Stimulated activated CD4-positive, alpha-beta T cell treated with anti-CD3 and anti-CD28 coated beads, TNF-alpha, amount 100 ng/mL, for 48 hours (primary cell): ENCODE data around the gene SLBP.

Source experiments
- DNase-seq, 3 donors: peaks; one replicate each; pipeline ENCODE4 v3.0.0-alpha.2; 2020; ENCODE audit warnings: low read depth in 3 of 3

The SLBP gene

DNA sequence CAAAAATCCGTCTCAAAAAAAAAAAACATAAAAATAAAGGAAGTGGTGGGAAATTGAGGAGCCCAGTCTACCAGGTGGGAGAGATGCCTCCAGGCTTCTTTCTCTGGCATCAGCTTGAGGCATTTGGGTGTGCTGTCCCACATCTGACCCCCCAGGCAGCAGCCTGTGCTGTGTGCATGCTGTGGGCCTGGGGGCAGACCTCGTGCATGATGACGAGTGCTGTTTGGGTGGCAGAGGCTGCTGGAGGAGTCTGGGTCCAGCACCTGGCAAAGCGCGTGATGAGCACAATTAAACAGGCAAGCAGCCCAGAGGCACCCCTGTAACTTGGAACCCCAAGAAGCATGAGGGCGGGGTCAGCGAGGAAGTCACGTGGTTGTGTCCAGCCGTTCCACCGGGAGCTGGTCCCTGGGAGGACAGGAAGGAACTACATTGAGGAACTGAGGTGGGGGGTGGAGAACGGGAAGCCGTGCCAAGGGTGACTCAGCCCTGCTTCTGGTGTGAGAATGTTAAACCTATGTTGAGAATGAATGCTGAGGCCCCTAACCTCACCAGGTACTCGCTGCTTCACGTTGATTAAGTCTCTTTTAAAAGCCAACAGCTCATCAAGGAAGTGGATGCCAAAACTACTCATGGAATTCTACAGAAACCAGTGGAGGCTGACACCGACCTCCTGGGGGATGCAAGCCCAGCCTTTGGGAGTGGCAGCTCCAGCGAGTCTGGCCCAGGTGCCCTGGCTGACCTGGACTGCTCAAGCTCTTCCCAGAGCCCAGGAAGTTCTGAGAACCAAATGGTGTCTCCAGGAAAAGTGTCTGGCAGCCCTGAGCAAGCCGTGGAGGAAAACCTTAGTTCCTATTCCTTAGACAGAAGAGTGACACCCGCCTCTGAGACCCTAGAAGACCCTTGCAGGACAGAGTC lies 15.3 kb upstream of the SLBP start:
- DNase-seq: no peak

DNA sequence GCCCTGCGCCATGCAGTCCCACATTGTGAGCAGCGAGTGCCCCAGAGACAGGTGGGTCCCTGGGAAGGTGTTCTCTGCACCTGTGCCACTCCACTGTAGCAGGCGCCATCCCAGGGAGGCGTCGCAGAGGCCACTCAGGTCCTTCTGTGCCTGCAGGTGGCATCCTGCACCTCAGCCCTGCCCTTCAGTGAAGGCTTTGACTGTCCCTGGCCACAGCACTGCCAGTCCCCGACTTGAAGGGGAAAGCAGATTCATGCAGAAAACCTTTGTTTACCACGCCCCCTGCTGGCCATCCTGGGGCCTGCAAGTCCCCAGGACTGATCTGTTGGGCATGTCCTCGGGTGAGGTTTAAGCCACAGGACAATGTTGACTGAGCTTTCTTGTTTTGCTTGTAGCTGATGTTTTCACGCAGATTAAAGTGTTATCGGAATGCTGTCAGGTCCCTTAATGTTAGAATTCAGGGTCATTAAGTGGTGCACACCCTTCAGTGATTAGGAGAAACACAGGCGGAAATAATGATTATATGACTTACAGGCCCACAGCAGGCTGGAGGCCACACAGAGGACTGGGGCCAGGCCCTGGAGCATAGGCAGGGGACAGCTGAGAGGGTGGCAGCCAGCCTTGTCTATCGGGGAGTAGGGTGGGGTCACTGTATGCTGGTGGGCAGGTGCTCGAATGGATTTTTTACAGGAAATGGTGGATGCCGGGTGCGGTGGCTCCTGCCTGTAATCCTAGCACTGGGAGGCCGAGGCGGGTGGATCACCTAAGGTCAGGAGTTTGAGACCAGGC lies 14.2 kb upstream of the SLBP start:
- peak; percentile 74 to 82 (median 74) for DNase-seq

DNA sequence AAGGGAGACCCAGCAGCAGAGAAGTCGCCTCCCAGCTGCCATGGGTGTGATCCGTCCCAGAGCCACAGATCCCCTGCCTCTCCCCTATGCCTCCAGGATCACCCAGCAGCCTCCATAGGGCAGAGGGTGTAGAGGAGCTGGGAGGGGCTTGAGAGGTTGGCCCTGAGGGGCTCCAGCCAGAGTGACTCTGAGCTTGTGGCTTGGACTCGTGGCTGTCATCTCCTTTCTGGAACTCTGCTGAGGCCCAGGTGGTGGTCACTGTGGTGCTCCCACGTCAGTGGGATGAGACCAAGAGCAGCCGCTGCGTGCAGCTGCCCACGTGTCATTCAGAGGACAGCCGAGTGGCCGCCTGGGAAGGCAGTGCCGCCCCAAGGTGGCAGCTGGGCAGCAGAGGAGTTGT lies 13.4 kb upstream of the SLBP start:
- no peak for DNase-seq

DNA sequence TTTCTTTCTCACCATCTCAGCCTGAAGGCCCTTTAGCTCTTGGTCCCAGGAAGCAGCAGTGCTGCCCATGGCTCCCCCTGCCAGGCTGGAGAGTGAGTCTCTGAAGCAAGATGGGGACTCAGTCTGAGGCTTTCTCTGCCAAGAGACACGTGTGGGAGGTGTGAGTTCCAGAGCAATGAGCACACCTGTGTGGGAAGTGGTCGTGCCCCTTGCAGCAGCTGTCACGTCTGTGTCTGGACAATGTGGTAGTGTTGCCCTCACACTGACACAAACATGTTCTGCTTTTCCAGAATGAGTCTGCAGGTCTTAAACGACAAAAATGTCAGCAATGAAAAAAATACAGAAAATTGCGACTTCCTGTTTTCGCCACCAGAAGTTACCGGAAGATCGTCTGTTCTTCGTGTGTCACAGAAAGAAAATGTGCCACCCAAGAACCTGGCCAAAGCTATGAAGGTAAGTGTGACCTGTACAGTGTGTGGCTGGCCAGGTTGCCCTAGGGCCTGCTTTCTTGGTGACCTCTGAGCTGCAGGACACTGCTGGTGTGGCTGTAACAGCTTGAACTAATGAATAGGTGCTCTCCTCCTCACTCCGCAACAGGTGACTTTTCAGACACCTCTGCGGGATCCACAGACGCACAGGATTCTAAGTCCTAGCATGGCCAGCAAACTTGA lies 11.1 kb upstream of the SLBP start:
- DNase-seq: peak in 1 of 3 donors; percentile 64

DNA sequence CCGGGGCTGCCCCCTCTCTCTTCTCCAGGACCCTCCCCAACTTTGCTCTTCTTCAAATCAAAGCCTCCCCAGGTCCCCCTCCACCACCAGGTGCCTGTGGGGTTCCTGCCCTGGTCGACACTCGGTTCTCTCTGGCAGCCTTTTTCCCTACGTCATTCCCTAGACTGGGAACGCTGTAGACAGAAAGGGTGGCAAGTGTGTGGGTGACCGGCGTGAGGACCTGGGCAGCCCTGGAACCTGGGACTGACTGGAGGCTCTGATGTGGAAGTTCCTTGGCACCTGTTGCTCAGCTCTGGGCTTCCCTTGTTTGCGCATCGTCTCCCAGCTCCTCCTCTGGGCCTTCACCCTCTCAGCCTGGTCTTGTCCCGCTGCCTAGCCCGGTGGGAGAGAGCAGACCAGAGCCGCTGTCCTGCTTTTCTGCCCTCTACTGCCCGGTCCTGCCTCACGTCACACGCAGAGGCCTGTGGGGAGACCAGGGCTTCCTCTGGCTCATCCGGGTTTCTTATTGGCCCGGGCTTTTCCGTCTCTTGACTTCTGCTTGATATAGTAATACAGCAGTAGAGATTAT lies 10.5 kb upstream of the SLBP start:
- no peak for DNase-seq

DNA sequence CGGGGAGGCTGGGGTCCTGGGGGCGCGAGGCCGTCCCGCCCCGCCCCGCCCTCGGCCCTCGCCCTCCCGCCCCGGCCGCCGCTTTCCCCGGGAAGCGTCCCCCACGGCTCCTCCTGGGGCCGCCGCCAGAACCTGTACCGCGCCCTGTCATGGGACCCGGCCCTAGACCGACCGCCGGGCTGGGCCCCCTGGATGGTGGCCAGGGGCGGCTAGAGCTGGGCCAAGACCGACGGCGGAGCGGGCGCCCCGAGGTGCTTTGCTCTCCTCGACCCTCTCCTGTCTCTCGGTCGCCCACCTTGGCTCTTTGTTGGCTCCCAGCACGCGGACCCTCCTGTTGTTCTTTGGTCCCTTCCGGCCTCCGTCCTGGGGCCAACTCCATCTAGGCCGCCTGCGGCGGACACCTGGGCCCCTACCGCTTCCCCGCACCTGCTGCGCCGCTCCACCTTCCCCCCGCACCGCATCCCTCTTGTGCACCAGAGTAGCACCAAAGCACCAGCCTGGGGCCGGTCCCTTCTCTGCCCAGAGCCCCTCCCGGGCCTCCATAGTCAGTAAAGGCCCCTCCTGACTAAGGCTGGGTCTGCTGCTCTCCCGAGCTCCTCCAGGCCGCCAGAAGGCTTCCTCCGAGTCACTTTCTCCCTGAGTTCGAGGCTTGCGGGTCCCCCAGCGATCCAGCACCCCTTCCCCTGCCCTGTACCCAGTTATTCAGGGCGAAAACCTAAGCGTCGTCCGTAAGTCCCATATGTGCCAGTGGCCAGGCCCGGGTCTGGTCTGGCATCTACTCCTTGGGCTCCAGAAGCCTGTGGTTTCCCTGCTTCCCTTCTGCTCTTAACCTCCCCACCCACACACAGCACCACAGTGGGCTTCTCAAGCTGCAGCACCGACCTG lies 9.8 kb upstream of the SLBP start:
- DNase-seq: no peak

DNA sequence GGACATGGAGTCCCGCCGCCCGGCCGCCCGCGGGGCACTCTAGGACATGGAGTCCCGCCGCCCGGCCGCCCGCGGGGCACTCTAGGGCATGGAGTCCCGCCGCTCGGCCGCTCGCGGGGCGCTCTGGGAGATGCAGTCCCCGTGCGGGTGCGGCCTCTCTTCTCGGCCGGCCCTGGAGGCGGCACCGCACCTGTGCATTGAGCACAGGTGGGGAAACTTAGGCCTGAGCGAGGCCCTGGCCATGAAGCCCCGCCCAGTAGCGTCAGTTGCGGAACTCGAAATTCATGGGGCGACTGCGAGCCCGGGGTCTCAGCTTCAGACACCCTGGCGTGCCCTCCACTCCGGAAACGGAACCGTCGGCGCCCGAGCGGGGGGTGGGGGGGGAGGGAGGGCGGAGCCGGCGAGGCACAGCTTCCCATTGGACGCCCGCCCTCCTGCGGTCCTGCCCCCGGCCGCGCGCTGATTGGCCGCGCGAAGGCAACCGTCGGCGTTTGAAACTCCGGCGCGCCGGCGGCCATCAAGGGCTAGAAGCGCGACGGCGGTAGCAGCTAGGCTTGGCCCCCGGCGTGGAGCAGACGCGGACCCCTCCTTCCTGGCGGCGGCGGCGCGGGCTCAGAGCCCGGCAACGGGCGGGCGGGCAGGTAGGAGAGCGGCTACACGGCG lies 9.0 kb upstream of the SLBP start, which contains the start of the genes TACC3 and TMEM129:
Gene TACC3, plus strand, starts transcription at position 519 of the 663 bp plus-strand sequence. CDS start 1,901 bp downstream, outside the sequence.
Gene TMEM129, minus strand, starts transcription at position 321 of the 663 bp plus-strand sequence. CDS start 486 bp downstream, outside the sequence.
- DNase-seq: peak; percentile 87 to 92 (median 89)

DNA sequence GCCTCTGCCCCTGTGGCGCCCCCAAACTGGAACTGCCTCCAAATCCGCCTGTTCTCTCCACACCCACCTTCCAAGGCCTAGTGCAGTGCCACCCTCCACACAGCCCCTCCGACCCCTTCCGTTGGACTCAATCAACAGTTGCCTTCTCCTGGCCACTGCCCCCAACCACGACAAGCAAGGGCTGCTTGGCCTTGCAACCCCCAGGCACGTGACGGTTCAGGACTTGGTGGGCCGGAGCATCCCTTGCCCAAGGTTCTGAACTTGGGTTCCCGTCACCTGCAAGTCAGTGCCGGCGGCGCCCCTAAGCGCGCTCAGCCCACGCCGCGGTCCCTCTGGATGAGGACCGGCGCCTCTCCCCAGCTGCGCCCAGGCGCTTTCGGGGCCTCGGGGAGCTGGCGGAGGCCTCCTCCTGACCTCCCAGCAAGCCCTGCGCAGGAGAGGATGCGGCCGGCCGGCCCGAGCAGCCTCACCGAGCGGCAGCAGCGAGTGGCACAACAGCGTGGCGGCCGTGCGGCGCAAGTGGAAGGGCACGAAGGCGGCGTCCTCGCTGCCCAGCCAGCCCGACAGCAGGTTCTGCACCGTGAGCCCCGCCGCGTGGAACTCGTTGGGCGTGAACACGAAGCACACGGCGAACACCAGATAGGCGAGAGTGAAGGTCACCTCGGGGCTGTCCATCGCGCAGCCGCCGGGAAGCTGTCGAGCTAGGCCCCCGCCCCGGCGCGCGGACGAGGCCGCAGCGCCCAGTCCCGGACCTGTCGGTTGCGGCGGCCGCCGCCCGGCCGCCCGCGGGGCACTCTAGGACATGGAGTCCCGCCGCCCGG lies 8.3 kb upstream of the SLBP start:
- no peak for DNase-seq

DNA sequence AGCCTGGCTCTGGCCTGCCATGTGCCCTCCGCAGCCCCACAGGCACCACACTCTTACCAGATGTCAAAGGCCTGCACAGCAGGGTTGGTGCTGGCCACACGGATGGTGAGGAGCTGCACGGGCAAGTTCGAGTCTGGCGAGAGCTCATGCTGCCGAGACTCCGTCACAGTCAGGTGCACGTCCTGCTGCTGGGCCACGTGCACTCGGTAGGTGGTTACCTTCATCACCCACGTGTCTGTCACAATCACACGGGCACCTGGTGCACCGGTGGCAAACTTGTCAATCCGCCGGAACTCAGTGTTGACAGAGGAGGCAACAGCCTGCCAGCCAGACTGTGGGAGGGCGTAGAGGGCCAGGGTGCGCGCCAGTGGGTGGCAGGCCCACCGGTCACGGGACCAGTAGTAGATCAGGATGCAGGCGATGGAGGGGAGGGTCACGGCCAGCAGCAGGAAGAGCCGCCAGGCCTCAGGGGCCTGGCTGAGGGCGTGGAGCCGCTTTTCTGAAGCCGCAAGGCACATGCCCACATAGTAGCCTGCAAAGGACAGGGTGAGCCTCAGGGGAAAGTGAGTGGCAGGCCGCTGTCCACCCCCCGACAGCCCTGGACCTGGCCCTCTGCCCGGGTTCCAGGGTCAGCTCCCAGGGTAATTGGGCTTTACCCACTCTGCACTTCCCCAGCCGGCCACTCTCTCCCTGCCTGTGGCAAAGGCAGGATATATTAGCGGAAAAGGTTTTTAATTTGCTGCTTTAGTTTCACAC lies 6.2 kb upstream of the SLBP start:
- DNase-seq: no peak

DNA sequence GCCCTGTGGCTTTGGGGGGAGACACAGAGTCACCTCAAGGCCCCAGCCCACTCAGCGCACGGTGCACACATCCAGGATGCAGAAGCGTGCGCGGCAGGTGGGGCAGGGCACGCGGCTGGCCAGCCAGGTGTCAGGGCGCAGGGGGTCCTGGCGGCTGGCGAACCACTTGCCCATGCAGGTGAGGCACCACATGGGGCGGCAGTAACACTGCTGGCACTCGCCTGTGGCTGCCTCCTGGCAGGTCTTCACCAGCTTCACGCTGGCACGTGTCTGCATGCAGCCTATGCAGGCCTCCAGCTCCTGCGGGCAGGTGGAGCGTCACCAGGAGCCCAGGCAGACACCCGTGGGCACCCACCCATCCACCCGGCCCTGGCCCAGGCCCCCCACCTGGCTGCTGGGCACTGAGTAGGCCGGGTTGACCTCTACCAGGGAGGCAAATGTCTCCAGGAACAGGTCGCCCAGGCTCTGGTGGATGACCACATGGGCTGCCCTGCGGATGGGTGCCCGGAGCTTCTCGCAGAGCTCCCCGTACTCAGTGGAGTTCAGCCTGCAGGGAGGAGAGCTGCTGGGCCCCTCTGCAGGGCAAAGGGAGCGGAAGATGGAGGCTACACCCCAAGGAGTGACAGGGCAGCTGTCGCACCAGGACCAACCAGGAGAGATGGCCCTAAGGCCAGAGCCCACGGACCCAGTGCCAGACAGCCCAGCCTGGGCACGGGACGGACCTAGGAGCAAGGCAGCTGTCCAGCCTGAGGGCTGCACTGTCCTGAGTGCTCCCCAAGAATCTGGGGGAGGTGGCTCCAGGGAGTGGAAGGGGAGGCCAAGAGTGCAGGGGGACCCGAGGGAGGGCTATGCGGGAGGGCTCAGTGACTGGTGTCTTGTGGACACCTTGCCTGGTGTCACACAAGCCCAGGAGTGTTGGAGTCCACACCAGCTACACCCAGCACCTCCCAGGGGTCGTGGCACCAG lies 5.3 kb upstream of the SLBP start:
- no peak for DNase-seq

DNA sequence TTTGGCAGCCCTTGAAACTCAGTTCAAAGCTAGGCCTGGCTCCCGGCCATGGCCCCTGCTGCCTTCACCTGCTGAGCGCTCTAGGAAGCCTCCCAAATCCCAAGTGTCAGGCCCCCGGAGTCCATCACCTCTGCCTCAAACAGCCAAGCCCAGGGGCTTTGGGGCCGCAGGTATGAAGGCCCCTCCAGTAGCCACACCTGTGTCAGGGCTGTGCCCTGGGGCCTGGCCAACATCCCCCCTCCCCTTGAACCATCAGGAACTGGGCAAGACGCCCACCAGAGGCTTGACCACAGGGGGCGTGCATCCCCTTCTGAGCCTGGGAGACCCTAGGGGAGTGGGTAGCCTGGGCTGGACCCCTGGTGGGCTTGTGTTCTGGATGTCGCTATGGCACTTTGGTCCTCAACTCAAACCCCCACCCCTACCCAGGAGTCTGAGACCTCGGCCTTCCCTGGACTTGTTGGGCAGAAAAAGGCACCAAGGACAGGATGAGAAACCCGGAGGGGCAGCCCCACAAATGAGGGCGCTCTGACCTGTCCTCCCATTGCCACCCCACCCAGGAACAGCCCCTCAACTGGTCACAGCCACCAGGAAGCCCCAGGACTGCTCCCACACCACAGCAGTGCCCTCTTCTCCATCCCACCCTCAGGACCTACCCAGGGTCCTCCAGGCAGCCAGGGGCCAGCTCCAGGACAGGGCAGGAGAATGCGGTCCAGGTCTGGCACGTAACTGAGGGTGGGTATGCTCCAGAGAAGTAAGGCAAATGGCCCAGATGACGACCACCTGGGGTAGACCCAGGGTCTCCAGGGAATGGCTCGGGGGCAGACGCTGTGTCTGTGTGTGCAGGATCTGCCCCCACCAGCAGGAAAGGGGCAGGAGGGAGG lies 4.2 kb upstream of the SLBP start:
- no peak for DNase-seq

DNA sequence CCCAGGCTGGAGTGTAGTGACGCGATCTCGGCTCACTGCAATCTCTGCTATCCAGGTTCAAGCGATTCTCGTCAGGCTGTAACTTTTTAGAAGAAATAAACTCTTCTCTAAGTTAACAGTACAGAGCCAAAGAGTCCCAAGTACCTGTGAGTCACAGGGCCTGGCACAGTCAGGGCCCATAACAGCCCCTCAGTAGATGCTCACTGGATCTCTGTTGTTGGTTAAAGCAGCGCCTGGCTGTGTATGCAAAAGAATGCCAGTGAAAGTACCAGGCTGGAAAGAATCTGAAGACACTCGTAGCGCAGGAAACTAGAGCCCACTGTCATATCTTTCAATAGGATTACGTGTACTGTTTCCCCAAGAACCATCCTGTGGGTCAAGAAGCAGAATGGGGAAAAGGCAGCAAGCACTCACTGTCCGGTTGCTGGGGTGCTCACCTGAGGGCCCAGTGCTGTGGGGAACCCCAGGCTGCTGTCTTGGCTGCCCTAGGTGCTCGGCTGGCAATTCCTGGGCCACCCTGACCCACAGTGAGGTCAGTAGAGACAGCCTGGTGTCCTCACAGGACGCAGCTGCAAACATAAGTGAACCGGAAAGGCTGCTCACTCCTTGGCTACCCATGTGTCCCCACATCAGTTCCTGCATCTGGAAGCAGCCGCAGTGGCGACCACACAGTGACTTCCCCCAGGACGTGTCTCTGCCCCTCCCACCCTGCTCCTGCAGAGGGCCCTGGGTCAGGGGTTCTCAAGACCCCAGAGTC lies 3.1 kb upstream of the SLBP start:
- DNase-seq: no peak

DNA sequence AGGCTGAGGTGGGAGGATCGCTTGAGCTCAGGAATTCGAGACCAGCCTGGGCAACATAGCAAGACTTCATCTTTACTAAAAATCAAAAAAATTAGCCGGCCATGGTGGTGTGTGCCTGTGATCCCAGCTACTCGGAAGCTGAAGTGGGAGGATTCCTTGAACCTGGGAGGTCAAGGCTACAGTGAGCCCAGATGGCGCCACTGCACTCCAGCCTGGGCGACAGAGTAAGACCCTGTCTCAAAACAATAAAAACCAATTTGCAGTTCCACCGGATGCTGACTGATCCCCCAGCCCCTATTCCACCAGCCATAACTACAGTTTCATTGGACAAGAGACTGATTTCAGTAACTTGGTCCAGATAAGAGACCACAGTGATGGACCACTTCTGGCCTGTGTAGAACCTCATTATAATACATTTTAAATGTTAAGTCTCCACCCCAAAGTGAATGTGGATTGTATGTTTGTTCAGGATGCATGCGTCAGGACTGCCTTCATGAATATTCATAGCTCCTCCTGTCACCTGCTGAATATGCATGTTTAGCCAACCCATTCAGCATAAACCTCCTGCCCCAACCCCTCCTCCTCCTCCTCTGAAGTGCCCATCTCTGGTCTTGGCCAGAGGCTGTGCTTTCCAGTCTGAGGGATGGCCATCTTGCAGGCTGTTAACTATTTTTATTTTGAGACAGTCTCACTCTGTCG lies 2.3 kb upstream of the SLBP start:
- no peak for DNase-seq

DNA sequence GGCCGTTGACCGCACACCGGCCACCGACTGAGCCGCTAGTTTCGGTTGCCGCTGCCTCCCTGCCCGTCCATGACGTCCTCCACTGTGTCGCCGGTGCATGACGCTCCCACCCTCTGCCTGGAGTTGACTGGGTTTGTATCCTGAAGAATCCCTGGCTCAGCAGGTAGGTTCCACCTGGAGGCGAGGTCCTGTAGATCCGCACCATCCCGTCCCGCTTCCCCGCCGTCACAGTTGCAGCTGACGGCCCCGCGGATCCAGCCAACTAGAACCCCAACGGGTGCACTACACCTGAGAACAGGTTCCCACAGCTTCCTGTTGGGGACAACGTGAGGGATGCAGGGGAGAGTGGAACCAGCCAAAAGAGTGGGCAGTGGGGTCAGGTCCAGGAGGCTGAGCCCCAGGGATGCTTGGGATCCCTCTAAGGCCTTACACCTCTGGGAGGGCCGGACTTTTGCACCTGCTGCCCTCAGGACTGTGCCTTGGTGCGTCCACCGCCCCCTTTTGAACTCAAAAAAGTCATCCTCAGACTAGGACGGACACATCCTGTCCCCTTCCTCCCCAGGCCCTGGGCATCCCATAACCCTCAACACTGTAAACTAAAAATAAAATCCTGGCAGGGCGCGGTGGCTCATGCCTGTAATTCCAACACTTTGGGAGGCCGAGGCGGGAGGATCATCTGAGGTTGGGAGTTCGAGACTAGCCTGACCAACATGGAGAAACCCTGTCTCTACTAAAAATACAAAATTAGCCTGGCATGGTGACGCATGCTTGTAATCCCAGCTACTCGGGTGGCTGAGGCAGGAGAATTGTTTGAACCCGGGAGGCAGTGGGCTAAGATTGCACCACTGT lies 1.1 kb upstream of the SLBP start:
- DNase-seq: no peak
